HG03520 (cell line): ENCODE data around the gene KIRREL3.
"Not testable (repeated sequence)": the region's sequence is repeated elsewhere in the genome, so short reads cannot be mapped to it uniquely, and the experiment has no call there.

ENCODE experiments used
- ATAC-seq: cut with Tn5 transposase; IDR thresholded peaks from one replicate; pipeline ENCODE4 v1.9.1; 2021; ENCODE audit warnings: mild to moderate bottlenecking, moderate library complexity; ENCODE audit not compliant: unreplicated experiment

The KIRREL3 gene

GRCh38 chr11:126398721-126399120, 601.8 kb downstream of the KIRREL3 start:
- no peak for ATAC-seq

- ATAC-seq: no peak
Observed at GRCh38 chr11:126398296-126398695, 602.3 kb downstream of the KIRREL3 start.

- ATAC-seq: no peak
Observed at GRCh38 chr11:126396965-126397364, 603.6 kb downstream of the KIRREL3 start.

- not testable (repeated sequence) for ATAC-seq
Observed at GRCh38 chr11:126396266-126396665, 604.3 kb downstream of the KIRREL3 start.

GRCh38 chr11:126395784-126396183, 604.8 kb downstream of the KIRREL3 start:
- ATAC-seq: not testable (repeated sequence)

GRCh38 chr11:126394634-126395072, 605.9 kb downstream of the KIRREL3 start:
- not testable (repeated sequence) for ATAC-seq

- no peak for ATAC-seq
Observed at GRCh38 chr11:126394036-126394435, 606.5 kb downstream of the KIRREL3 start.

GRCh38 chr11:126393143-126393542, 607.4 kb downstream of the KIRREL3 start:
- no peak for ATAC-seq

GRCh38 chr11:126392633-126393013, 607.9 kb downstream of the KIRREL3 start:
- ATAC-seq: no peak

GRCh38 chr11:126391970-126392632, 608.5 kb downstream of the KIRREL3 start:
- no peak for ATAC-seq

GRCh38 chr11:126391286-126391954, 609.1 kb downstream of the KIRREL3 start:
- ATAC-seq: no peak

GRCh38 chr11:126390272-126390867, 610.2 kb downstream of the KIRREL3 start:
- ATAC-seq: no peak

GRCh38 chr11:126387857-126388256, 612.7 kb downstream of the KIRREL3 start:
- ATAC-seq: no peak

GRCh38 chr11:126386729-126387071, 613.9 kb downstream of the KIRREL3 start:
- ATAC-seq: not testable (repeated sequence)

GRCh38 chr11:126385991-126386728, 614.4 kb downstream of the KIRREL3 start:
- ATAC-seq: no peak

- ATAC-seq: no peak
Observed at GRCh38 chr11:126384449-126385070, 616.0 kb downstream of the KIRREL3 start.

GRCh38 chr11:126383339-126384335, 616.9 kb downstream of the KIRREL3 start:
- no peak for ATAC-seq

- not testable (repeated sequence) for ATAC-seq
Observed at GRCh38 chr11:126382641-126383040, 617.9 kb downstream of the KIRREL3 start.

GRCh38 chr11:126381960-126382359, 618.6 kb downstream of the KIRREL3 start:
- not testable (repeated sequence) for ATAC-seq

- ATAC-seq: no peak
Observed at GRCh38 chr11:126380909-126381308, 619.7 kb downstream of the KIRREL3 start.
